Stimulated activated naive CD4-positive, alpha-beta T cell treated with Interleukin-2 at 50 U/mL for 16 hours (primary cell): ENCODE results near the gene MT1H.
A peak's percentile ranks its signal among the peaks of the same experiment; 100 is the strongest.
"Not testable (repeated sequence)": the region's sequence is repeated elsewhere in the genome, so short reads cannot be mapped to it uniquely, and the experiment has no call there.

ENCODE experiments used
- DNase-seq: peaks from one replicate; lab custom pipeline; 2025; lab: John Stamatoyannopoulos, UW

Gene MT1H

GRCh38 chr16:56669005-56669839, at the start of gene MT1H:
Gene MT1H, plus strand, starts transcription at chr16:56669814. Its CDS starts 71 bp downstream, at chr16:56669885.
- no peak for DNase-seq

- DNase-seq = no peak
Observed at GRCh38 chr16:56620339-56620897, 49.2 kb upstream of the MT1H start.

- not testable (repeated sequence) for DNase-seq
Observed at GRCh38 chr16:56621665-56622445, 47.8 kb upstream of the MT1H start.

- DNase-seq = not testable (repeated sequence)
Observed at GRCh38 chr16:56623184-56623583, 46.4 kb upstream of the MT1H start.

- no peak for DNase-seq
Observed at GRCh38 chr16:56623637-56624036, 46.0 kb upstream of the MT1H start.

GRCh38 chr16:56625140-56625942, 44.3 kb upstream of the MT1H start, which contains the start of gene MT1E:
Gene MT1E, plus strand, starts transcription at chr16:56625781. Its CDS starts 71 bp downstream, at chr16:56625852.
- peak; percentile 58 for DNase-seq

GRCh38 chr16:56625943-56626654, 43.5 kb upstream of the MT1H start:
- no peak for DNase-seq

GRCh38 chr16:56626685-56627084, 42.9 kb upstream of the MT1H start:
- DNase-seq = no peak

- DNase-seq = no peak
Observed at GRCh38 chr16:56628486-56629350, 40.9 kb upstream of the MT1H start.

- DNase-seq = no peak
Observed at GRCh38 chr16:56629531-56629930, 40.1 kb upstream of the MT1H start.

- no peak for DNase-seq
Observed at GRCh38 chr16:56630134-56630533, 39.5 kb upstream of the MT1H start.

GRCh38 chr16:56631197-56631596, 38.4 kb upstream of the MT1H start:
- no peak for DNase-seq

GRCh38 chr16:56631832-56632155, 37.8 kb upstream of the MT1H start:
- no peak for DNase-seq

GRCh38 chr16:56632156-56632847, 37.3 kb upstream of the MT1H start, which contains the start of gene MT1M:
Gene MT1M, plus strand, starts transcription at chr16:56632659. Its CDS starts 73 bp downstream, at chr16:56632732.
- DNase-seq = no peak

- DNase-seq = no peak
Observed at GRCh38 chr16:56632848-56633365, 36.7 kb upstream of the MT1H start.

- no peak for DNase-seq
Observed at GRCh38 chr16:56633535-56633934, 36.1 kb upstream of the MT1H start.

- DNase-seq = no peak
Observed at GRCh38 chr16:56634715-56635440, 34.7 kb upstream of the MT1H start.

- no peak for DNase-seq
Observed at GRCh38 chr16:56635441-56635967, 34.1 kb upstream of the MT1H start.
